ENCODE data around the gene HABP4. TPM values are rescaled to one million over a fixed set of nuclear protein-coding genes. Genes with fewer than 3 reads are reported as not detected.
A peak's percentile ranks its signal among the peaks of the same experiment; 100 is the strongest.

HABP4 gene
- polyA plus RNA-seq, 2 of the 4 experiments (the other 2 are of a cell fraction): 12.4 to 12.8 TPM

DNA sequence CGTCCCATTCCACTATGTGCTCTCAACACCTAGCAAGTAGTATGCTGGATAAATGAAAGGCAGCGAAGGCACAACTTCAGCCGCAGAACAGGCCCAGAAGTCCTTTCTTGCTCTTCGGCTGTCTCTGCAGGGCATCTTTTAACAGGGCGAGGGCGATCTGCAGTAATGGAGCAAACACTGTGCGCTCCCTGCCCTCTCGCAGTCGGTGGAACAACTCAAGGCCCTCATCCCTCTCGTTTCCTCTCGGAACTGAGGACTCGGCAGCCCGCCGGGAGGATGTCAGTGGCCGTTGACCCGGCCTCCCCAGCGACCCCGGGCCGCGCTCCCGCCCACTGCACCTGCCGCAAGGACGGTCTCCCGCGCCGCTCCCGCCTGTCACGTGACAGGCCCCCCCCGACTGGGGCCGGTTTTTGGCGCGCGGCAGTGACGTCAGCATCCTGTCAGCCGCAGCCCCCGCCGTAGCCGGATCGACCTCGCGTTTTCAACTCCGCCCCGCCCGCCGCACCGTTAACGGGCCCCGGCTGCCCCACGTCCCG, 32.9 kb upstream of the HABP4 start:
- peak overlapping the region; percentile 95 to 99 for H3K27ac ChIP-seq
- WGBS (ENCODE audit: missing lambda C conversion rate): 0% methylated on average over 5 of the region's 50 CpGs
- POLR2A ChIA-PET: no interaction called here
- H3K4me3 ChIP-seq: peak overlapping the region; percentile 90
- peak; percentile 87 to 88 for DNase-seq (ENCODE audit: low read depth in 1 of 2, low spot score in 1 of 2)
- ATAC-seq: peak; percentile 1 to 3; a peak in 2 of 6 replicates
- H3K4me2 ChIP-seq: peak overlapping the region; percentile 78
- no peak for FAIRE-seq
- H3K9me3 ChIP-seq: no peaks in the 10 kb centered on the region
- CTCF ChIA-PET: interaction anchor here (0.8 to 2.5 kb wide), 4 partner anchors 13 to 90 kb away, joined by 3 to 9 read pairs (median 3); no protein-coding TSS in a partner anchor
- peaks cover 30% of the 10 kb centered on the region for H3K4me1 ChIP-seq
- TF ChIP-seq CHD2 (IDR thresholded peaks at IDR 0.05; ENCODE audit: low read length, partially characterized antibody) (no peak), NPAS2 (CRISPR knock-in tag; IDR thresholded peaks at IDR 0.05; ENCODE audit: borderline replicate concordance) (no peak), CHD4 (IDR thresholded peaks at IDR 0.05; ENCODE audit: borderline replicate concordance) (no peak), RCOR1 (IDR thresholded peaks at IDR 0.05; ENCODE audit: low read depth, low read length) (no peak), KDM1A (IDR thresholded peaks at IDR 0.05; ENCODE audit: low read depth) (no peak), ELK1 (IDR thresholded peaks at IDR 0.05; ENCODE audit: low read depth, low read length) (no peak), FOSL2 (IDR thresholded peaks at IDR 0.05) (no peak), FOSL2 (CRISPR knock-in tag; IDR thresholded peaks at IDR 0.05) (peak; percentile 32; the same call in 1 of the 2 replicates), CBX8 (IDR thresholded peaks at IDR 0.05) (no peak), SREBF2 (IDR thresholded peaks at IDR 0.05) (no peak), RFX5 (IDR thresholded peaks at IDR 0.05) (no peak), KDM5A (IDR thresholded peaks at IDR 0.05) (peak; percentile 71), EHF (CRISPR knock-in tag; IDR thresholded peaks at IDR 0.05) (no peak), ZFP36 (IDR thresholded peaks at IDR 0.05; ENCODE audit: borderline replicate concordance, partially characterized antibody) (no peak), RNF2 (IDR thresholded peaks at IDR 0.05; ENCODE audit: borderline replicate concordance, low read depth) (no peak), MAX (IDR thresholded peaks at IDR 0.05) (peak; percentile 89), CBX2 (IDR thresholded peaks at IDR 0.05; ENCODE audit: borderline replicate concordance, low read depth) (no peak), HDAC2 (IDR thresholded peaks at IDR 0.05) (no peak), MAFK (IDR thresholded peaks at IDR 0.05; ENCODE audit: partially characterized antibody) (no peak), MYC (IDR thresholded peaks at IDR 0.05; ENCODE audit: borderline replicate concordance, low read length) (no peak), MAZ (IDR thresholded peaks at IDR 0.05; ENCODE audit: borderline replicate concordance, low read depth, low read length) (peak; percentile 94), HOXB5 (CRISPR knock-in tag; IDR thresholded peaks at IDR 0.05) (no peak), POLR2A (IDR thresholded peaks at IDR 0.05; ENCODE audit: low read length) (peak; percentile 34; the same call in 1 of the 2 replicates), EHMT2 (IDR thresholded peaks at IDR 0.05; ENCODE audit: low read depth) (no peak), JUN (IDR thresholded peaks at IDR 0.05) (peak; percentile 49 to 63; a peak in 3 of 5 replicates), ESRRA (IDR thresholded peaks at IDR 0.05; ENCODE audit: borderline replicate concordance, low read length) (no peak), RARB (CRISPR knock-in tag; IDR thresholded peaks at IDR 0.05) (no peak), SMC3 (IDR thresholded peaks at IDR 0.05) (peak; percentile 26; the same call in 1 of the 3 replicates), BHLHE40 (IDR thresholded peaks at IDR 0.05; ENCODE audit: low read depth, low read length) (peak; percentile 62), JUNB (IDR thresholded peaks at IDR 0.05) (no peak), ZNF302 (CRISPR knock-in tag; IDR thresholded peaks at IDR 0.05) (no peak), NR3C1 (IDR thresholded peaks at IDR 0.05) (no peak), FOXS1 (CRISPR knock-in tag; IDR thresholded peaks at IDR 0.05) (0 out of 2 replicates have a peak, but pooled peaks have one; percentile 53), E2F6 (IDR thresholded peaks at IDR 0.05; ENCODE audit: borderline replicate concordance, low read depth) (peak; percentile 52; the same call in 1 of the 2 replicates), CEBPB (IDR thresholded peaks at IDR 0.05) (no peak), FOSB (CRISPR knock-in tag; IDR thresholded peaks at IDR 0.05) (no peak), HOXB13 (CRISPR knock-in tag; IDR thresholded peaks at IDR 0.05; ENCODE audit: low read depth) (no peak), PHF8 (IDR thresholded peaks at IDR 0.05; ENCODE audit: borderline replicate concordance, low read depth) (no peak), EP300 (IDR thresholded peaks at IDR 0.05) (no peak)
- TF ChIP-seq, protein P1, sequence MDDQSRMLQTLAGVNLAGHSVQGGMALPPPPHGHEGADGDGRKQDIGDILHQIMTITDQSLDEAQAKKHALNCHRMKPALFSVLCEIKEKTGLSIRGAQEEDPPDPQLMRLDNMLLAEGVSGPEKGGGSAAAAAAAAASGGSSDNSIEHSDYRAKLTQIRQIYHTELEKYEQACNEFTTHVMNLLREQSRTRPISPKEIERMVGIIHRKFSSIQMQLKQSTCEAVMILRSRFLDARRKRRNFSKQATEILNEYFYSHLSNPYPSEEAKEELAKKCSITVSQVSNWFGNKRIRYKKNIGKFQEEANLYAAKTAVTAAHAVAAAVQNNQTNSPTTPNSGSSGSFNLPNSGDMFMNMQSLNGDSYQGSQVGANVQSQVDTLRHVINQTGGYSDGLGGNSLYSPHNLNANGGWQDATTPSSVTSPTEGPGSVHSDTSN (IDR thresholded peaks at IDR 0.05): no peak
- TF ChIP-seq, protein P2, sequence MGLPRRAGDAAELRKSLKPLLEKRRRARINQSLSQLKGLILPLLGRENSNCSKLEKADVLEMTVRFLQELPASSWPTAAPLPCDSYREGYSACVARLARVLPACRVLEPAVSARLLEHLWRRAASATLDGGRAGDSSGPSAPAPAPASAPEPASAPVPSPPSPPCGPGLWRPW (IDR thresholded peaks at IDR 0.05): no peak

Measured in A549 (cell line).